Measurements from ENCODE around the gene ZFAND3.

Gene ZFAND3

DNA sequence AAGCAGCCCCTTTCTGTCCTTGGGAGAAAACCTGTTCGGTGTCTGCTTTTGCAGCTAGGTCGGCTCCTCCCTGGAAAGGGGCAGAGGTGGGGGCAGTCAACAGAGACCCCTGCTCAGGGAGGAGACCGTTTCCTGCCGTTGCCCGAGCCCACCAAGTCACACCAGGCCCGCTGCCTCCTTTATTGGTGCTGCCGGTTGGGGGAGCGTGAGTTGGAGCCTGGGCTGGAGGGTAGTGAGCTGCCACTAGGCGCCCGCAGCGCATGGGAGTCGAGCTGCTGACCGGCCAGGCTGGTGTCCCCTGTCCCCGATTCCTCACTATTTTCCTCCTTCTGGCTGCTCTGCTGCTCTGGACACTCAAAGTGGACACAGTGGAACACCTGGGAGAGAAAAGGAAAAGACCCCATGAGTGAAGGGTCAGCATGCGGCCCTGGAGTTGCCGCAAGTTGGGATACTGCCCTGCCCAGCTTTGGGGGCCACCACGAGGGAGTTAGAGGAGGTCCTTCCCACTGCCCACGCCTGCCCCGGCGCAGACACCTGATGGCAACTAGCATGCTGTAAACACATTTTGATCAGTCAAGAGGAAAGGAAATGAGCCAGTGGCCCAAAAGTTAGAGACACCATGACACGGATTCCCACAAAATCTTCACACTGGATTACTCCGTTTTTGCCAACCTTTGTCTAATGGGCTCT is 355.4 kb downstream of the ZFAND3 start:
- no peak for DNase-seq

DNA sequence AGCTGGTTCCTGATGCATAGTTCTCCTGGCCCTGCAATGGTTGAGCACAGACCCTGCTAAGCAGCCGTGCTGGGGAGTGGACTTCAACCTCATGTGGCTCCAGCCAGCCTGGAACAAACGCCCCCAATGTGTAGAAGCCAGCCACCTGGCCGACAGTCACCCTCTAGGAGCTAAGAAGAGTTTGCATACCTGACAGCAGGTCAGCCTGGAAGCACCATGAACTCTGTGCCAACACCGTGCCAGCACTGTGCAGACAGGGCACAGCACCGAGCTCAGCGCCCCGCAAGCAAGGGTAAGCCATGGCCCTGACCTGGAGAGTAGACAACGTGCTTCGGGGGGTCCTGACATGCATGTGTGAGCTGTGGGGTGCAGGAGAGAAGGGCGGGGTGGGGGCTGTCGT is 356.3 kb downstream of the ZFAND3 start:
- no peak for DNase-seq

DNA sequence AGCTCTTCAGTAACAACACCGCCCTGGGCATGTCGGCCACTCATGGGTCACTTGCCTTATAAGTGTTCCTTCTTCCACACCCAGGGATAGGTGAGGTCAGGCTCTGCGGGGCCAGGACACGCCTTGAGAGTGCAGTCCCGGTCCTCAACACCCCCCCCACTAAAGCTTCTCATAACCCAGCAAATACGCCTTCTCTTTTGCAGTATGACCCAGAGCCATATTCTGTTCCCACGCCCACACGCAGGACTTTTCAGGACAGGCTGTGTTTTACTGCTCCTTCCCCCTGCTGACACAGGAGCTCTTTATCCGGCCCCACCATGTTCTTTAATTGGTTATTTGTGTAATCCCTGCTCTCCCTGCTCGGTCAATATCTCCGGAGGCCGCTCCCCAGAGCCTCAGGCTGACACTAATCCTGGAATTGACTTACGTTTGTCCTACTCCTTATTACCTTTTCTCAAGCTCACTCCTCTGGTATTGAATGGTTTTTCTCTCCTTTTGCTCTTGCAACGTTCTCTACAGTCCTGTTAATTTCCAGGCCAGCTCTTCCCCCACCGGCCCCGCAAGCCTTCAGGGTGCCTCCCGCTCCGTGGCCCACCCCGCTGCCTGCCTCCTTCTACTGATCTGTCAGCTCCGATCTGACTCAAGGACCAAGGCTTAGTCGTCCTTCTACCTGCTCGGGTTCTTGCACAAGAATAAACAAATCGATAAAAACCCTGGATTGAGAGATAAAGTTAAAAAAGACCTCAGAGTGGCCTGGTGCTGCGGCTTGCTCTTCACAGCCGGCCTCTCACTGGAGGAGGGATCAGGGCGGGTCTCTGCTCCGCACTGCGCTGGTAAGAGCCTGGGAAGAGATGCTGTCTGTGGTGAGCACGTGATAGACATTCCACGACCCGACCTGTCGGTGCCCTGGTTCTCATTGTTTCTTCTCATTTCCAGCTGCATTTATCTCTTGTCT is 357.5 kb downstream of the ZFAND3 start:
- DNase-seq = no peak

DNA sequence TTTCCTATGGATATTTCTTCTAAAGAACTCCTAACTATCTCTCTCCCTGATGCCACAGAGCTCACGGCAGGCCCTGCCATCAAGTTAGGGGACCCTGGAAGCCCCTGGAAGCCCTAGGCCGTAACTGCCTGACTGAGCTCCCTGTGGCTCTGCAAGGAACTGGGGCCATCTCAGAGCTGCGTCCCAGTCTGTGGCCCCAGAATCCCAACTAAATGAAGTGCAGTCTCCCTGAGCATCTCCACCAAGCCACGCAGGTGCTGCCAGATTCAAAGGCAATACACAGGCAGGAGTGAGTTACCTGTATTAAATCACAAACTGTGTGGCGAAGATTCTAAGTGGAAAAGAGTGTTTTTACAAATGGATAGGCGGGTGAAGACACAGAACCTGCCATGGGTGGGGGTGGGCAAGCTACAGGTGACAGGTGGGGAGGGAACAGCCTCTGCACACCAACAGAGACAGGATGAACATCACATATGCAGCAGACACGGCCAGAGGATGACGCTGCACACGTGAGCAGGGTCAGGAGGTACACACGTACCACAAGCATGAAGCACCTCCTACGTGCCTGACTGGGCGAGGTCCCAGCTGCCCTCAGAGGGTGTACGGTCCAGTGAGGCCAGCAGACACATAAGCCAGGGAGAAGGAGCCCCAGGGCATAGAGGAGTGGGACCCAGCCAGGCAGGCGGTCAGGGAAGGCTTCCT is 358.5 kb downstream of the ZFAND3 start:
- DNase-seq = no peak

DNA sequence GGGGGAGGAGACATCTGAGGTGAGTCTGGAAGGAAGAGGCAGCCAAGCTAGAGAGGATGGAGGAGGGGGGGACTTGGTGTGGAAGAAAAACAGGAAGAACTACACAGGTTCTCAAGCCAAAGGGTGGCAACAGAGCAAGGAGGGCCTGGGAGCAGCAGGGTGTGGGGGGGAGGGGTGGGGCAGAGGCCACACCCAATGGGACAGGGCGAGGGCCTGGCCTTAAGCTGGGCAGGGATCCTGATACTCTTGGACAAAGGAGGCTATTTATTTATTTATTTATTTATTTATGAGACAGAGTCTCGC is 359.0 kb downstream of the ZFAND3 start:
- no peak for DNase-seq

DNA sequence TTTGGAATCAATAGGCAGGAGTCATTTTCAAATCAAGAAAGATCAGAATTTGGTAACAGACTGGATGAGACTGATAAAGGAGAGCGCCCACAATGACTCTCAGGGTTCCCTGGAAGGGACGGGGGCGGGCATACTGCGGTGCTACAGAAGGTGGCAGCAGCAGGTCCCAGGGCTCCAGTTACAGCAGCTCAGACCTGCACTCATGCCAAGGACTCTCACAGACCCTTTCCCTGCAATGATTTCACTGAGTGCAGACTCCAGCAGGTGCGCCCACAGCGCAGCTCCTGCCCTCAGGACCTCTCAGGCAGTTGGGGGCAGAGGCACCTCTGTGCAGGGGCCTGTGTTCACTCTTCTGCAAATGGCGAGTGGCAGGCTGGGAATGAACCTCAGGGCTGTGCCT is 359.8 kb downstream of the ZFAND3 start:
- peak; percentile 31 for DNase-seq

DNA sequence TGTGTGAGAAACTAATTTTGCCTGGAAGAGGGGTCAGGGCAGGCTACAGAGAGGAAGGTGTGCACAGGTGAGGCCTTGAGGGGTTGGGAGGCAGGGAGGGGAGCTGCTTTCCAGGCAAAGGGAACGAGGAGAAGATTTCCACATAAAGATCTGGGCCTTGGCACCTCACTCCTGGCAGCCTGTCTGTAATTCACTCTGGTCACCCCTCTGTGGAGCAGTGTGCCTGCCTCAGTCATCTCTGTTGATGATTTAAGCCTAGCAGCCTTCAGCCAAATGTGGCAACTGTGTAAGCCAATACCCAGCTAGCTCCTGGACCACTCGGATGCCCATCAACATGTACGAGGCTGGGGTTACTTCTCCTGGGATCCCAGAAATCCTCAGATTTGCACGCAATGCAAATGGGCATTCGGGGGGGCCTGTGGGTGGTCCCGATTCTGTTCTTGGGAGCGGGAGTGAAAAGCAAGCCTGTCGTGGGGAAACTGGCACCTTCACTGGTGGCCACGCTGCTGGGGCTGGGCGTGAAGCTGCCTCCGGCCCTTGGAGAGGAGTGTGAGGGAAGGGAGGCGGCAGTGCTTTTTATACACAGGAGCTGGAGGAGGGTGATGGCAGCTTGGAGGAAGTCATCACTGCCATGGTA is 360.4 kb downstream of the ZFAND3 start:
- DNase-seq = no peak

DNA sequence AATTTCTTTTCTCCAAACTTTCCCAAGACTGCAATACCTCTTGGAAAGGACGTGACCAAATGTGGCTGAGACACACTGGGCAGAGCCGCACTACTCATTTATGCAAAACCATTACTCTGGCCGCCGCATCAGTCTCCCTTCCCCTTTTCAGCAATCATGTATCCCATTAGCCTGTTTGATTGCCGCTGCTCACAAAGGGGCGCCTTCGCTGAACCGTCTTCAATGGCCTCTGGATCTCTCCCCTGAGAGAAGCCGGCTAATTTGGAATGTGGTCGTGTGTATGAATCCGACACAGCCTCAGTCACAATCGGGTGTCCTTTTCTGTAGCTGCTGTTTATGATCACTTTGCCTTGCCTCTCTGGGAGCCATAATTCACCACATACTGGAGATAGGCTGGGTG is 361.1 kb downstream of the ZFAND3 start:
- no peak for DNase-seq

DNA sequence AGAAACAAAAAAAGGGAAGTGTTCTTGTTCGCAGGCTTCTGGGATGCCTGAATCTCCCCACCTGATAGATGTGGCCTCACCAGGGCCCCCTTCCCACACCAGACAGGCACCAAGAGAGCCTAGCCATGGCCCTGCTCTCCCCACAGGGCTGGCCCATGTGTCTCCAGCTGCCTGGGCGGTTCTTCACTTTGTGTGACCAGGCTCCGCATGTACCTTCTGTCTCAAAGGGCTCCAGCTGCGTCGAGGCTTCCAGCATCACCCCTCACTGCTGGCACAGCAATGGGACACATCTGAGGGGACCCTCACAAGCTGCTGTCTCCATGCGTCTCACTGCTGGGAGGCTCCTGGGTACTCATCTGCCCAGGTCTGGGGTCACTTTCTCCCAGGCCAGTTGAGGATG is 362.9 kb downstream of the ZFAND3 start:
- no peak for DNase-seq

DNA sequence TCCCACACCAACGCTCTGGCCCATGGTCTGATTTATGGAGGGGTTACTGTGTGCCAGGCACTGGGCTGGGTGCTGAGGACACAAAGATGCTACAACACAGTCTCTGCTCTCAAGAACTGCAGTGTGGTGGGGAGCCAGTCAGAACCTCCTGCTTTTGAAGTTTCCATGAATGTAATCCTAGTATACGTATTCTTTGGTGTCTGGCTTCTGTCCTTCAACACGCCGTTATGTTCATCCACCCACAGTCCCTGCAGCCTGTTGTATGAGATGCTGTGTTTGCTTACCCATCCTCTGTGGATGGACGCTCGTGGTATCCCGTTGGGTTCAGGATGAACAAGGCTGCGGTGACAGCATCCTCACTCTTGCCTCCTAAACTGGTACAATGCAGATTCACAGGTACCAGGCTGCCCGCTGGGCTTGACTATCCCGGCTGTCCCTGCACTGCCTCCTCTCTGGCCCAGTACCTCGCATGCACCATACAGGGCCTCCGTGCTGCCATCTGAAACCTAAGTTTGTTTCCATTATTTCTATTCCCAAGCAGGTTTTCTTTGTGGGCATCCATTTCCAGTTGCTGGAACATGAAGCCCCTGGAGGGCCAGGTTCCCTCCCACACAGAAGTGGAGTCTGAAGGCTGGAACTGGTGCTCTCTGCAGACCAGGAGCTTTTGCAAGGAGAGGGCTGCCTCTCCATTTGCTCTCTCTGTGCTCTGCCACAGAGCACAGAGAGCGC is 364.5 kb downstream of the ZFAND3 start:
- no peak for DNase-seq

DNA sequence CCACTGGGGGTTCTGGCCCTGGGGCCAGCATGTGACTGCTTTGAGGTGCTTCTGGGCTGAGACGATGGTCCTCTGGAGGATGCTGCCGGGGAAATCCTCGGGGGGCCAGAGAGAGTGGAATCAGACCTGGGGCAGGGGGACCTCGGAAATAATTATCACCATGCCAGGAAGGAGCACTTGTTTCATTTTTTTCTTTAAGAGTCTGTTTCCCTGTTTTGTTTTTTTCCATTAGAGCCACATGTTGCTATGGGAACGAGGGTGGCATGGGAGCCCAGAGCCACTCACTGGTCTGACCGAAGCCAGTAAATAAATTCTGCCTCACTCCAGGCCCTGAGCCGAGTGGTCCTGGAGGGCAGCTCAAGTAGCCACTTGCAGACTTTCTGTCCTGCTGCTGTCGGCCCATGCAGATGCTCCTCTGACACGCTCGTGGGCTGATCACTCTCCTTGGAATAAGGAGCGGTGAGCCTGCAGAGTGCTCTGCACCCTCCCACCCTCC is 365.1 kb downstream of the ZFAND3 start:
- no peak for DNase-seq

DNA sequence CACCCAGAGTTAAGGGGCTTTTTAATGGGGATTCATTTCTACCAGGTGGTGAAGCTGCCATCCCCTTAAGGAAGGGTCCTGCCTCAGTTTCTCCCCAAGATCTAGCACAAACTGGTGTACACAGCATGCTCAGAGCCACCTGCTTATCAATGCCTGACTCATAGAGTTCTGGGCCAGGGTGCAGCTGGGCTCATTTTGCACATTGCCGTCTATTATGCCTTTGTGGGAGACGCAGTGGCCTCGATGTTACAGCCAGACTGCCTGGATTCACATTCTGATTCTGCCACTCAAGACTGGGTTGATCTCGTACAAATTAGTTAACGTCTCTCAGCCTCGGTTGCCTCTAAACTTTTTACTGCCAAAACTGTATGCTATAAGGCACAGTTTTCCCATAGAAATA is 365.7 kb downstream of the ZFAND3 start:
- DNase-seq = no peak

DNA sequence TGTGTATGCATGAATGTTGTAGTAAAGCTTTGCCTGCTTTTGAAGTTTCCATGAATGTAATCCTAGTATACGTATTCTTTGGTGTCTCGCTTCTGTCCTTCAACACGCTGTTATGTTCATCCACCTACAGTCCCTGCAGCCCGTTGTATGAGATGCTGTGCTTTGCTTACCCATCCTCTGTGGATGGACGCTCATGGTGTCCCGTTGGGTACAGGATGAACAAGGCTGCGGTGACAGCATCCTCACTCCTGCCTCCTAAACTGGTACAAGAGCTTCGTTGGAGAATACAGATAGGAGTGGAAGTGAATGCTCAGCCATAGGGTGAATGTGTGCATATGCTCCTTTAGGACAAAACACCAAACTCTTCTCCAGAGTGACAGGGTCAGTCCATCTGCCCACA is 366.2 kb downstream of the ZFAND3 start:
- no peak for DNase-seq

DNA sequence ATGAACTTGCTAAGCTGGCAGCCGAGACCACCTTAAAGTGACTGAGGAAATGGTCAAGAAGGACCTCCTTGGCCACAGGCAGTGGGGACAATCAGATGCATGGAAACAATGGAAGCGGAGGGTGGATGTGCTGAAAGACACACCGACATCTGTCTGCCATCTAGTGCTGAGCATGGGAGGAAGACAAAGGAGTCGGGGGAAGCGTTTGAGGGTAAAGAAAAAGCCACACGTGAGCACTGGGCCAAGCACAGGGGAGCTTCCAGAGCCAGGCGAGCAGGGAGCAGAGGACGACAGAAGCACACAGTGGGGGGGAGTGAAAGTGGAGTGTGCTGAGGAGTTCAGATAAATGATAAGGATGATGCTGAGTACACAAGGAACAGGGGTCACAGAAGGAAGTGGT is 367.8 kb downstream of the ZFAND3 start:
- DNase-seq = no peak

DNA sequence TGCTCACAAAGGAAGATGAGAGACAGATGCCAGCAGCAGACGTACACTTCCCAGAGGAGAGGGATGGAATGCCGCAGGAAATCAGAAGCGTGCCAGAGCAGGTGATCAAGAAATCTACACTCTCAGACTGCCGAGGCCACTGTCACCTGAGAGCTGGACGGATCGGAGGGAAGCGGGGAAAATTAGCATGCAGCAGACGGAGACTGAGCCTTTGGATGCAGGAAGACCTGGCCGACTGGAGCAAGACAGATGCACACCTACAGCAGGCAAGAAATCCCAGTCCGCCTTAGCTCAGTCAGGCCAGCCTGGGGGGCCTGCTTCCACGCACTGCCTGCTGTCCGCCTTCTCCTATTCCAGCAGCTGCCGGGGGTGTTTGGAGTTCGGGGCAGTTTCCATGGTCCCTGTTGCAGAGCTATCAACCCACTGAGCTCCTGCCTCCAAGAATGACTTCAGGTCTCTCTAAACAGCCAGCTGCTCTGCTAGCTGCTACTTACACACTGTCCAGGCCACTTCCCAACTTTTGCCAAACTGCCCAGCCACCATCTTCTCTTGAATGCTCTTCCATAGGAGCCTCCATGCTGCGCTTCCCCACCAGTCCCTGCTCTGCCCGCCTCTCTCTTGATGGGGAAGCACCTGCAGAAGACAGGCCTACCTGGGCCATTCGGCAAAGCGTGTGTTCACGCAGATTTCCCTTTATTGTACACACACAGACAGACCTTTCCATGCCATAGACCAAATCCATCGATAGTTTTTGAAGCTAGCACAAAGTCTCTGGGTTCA is 368.5 kb downstream of the ZFAND3 start:
- DNase-seq = no peak

DNA sequence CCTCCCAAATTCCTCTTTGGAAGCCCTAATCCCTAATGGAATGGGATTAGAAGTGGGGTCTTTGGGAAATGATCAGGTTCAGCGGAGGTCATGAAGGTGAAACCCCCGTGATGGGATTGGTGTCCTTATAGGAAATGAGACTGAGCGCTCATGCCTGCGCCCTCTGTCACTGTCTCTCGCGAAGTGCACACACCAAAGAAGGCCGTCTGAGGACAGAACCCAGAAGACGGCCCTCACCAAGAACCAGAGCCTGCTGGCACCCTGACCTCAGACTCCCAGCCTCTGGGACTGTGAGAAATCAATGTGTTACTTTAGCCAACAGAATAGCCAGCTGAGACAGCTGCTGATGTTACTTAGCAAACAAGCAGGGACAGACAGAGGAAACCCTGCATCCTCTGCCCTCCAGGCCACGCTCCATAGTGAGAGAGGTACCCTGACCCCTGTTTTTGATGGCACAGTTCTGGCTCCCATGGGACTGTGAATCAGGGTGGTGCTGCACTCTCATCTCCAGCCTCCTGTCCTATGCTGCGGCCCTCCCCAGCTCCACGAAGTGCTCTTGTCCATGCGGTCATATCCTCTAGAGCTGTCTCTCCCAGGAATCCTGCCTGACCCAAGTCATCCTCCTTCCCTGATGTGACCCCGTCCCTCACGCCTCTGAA is 369.3 kb downstream of the ZFAND3 start:
- no peak for DNase-seq

DNA sequence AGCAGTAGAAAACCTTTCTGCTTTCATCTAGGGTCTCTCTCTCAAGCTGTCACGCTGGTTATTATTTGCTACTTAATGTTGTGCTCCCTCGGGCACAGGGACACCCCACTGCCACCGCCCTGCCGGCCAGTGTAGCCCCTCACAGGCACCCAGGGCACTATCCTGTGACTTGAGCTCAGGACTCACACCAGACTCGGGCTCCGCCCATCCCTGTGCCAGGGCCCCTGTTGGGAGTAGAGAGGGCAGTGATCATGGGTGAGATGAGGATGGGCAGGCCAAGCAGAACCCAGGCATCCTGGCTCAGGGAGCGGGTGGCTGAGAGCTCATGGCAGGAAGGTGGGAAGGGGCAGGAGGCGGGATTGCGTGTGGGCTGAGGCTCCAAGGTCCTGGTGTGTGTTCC is 371.9 kb downstream of the ZFAND3 start:
- no peak for DNase-seq

DNA sequence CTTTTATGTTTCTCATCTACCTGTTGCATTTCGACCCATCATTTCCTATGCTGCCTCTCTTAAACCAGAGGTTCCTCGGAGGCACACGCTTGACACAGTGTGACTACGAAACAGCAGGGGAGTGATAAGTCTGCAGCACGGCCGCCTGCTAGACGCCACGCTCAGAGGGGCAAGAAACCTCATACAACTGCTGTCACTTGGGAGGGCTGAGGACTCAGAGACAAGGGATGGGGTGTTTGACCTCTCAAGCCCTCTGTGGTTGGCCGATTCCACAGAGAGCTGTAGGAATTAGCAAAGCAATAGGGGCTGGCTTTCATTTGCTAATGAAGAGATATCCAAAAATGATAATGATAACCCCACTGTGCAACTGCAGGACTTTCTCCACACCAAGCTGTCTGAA is 372.5 kb downstream of the ZFAND3 start:
- no peak for DNase-seq

DNA sequence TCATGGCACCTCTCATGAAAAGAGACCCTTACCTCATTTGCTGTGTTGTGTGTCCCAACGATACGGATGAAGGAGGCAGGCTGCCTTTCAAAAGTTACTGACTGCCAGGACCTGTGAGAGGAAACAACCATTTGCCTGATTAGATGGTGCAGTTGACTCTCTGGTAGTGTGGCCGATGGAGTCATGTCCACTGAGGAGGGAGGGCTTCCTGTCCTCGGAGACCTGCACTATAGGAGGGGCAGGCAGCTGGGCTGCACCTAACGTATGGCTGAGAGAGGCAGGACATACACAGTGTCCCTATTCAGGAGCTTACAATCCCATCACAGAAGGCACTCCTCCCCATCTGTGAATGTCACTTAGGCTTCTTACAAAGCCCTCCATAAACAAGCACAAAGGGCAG is 373.0 kb downstream of the ZFAND3 start:
- DNase-seq = no peak

DNA sequence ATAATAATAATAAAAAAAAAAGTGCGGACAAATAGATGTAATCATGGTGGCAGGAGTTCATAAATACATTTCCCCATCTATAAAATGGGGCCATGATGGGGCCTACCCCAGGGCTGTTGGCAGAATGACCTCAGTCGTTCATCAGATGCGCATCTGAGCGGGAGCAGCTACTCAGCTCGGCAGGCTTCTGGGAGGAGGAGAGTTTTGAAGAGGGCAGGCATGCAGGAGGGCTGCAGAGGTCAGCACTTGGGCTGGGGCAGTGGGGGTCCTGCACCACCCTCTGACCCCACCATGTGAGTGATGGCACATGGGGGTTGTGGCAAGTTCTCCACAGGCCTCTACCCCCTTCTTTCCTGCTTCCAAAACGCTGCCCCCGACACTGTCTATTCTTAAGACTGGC is 373.5 kb downstream of the ZFAND3 start:
- no peak for DNase-seq

Data from NCI-H1092 (cell line).